ENCODE data around the gene PRKN. TPM values are rescaled to one million over a fixed set of nuclear protein-coding genes. Genes with fewer than 3 reads are reported as not detected.
"Not testable (repeated sequence)": the region's sequence is repeated elsewhere in the genome, so short reads cannot be mapped to it uniquely, and the experiment has no call there.

PRKN gene
- total RNA-seq, 4 donors from 2014 or later, result 4.5 to 12.3 (median 9.0) TPM

- no peaks in the 10 kb centered on the region for H3K27me3 ChIP-seq
- H3K4me1 ChIP-seq, result no peaks in the 10 kb centered on the region
- TF ChIP-seq POLR2AphosphoS5 (IDR thresholded peaks at IDR 0.05) (no peak), EP300 (IDR thresholded peaks at IDR 0.05; ENCODE audit: low read depth) (no peak), POLR2A (IDR thresholded peaks at IDR 0.05) (no peak)
- TF ChIP-seq, protein P1, sequence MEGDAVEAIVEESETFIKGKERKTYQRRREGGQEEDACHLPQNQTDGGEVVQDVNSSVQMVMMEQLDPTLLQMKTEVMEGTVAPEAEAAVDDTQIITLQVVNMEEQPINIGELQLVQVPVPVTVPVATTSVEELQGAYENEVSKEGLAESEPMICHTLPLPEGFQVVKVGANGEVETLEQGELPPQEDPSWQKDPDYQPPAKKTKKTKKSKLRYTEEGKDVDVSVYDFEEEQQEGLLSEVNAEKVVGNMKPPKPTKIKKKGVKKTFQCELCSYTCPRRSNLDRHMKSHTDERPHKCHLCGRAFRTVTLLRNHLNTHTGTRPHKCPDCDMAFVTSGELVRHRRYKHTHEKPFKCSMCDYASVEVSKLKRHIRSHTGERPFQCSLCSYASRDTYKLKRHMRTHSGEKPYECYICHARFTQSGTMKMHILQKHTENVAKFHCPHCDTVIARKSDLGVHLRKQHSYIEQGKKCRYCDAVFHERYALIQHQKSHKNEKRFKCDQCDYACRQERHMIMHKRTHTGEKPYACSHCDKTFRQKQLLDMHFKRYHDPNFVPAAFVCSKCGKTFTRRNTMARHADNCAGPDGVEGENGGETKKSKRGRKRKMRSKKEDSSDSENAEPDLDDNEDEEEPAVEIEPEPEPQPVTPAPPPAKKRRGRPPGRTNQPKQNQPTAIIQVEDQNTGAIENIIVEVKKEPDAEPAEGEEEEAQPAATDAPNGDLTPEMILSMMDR (IDR thresholded peaks at IDR 0.05), result no peak
- no peak for DNase-seq
- WGBS, 2 donors (ENCODE audit: low coverage in 1 of 2), result 48% methylated on average over 4 of the region's 4 CpGs; no CpG with 5 or more reads in 1 of the 2 donors
- H3K4me3 ChIP-seq, result no peak overlapping the region
- intact Hi-C loops (cut with DNase I; ENCODE audit: low total_unique reads) (no loop called here), in situ Hi-C loops (cut with MboI; ENCODE audit: low pct_ligation_motif_present in 1 of 4, low pct_unique_long_range_greater_than_20kb in 1 of 4, low sequenced_read_pairs in 3 of 4) (no loop called here)
- no peaks in the 10 kb centered on the region for H3K36me3 ChIP-seq
- no peak overlapping the region for H3K27ac ChIP-seq
- no peaks in the 10 kb centered on the region for H3K9me3 ChIP-seq
Measured at GRCh38 chr6:161503570-161503969, 1224.0 kb downstream of the PRKN start.

DNA sequence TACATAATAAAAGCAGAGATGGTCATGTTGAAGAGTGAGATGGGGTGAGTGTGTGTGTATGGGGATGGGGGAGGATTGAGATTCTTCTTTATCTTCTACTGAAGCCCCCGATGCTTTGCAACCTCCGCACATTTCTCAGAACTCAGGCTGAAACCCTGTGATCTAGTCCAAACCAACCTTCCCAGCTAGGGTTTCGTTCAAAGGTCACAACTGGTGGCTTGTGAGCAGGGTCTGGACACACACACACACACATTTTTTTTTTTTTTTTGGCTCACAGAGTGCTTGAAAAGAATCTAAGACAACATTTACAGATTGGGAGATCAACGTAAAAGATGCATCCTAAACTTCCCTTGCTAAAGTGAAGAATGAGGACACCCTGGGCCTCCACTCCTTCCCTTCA is 1228.7 kb downstream of the PRKN start:
- DNase-seq, result no peak
- H3K4me1 ChIP-seq, result no peaks in the 10 kb centered on the region
- WGBS, 2 donors (ENCODE audit: low coverage in 1 of 2), result 77 to 94% methylated on average over 4 of the region's 4 CpGs
- H3K36me3 ChIP-seq, result no peaks in the 10 kb centered on the region
- H3K27ac ChIP-seq, result no peak overlapping the region
- H3K27me3 ChIP-seq, result no peaks in the 10 kb centered on the region
- no peak overlapping the region for H3K4me3 ChIP-seq
- intact Hi-C loops (cut with DNase I; ENCODE audit: low total_unique reads) (no loop called here), in situ Hi-C loops (cut with MboI; ENCODE audit: low pct_ligation_motif_present in 1 of 4, low pct_unique_long_range_greater_than_20kb in 1 of 4, low sequenced_read_pairs in 3 of 4) (no loop called here)
- H3K9me3 ChIP-seq, result no peaks in the 10 kb centered on the region
- TF ChIP-seq POLR2AphosphoS5 (IDR thresholded peaks at IDR 0.05), result no peak
- no peak for TF ChIP-seq EP300 (IDR thresholded peaks at IDR 0.05; ENCODE audit: low read depth)
- TF ChIP-seq, protein P1 (IDR thresholded peaks at IDR 0.05), result no peak
- TF ChIP-seq POLR2A (IDR thresholded peaks at IDR 0.05), result no peak

GRCh38 chr6:161498359-161498758 is 1229.2 kb downstream of the PRKN start:
- 75% methylated on average over 2 to 7 of the region's 7 CpGs for WGBS, 2 donors (ENCODE audit: low coverage in 1 of 2)
- no peak overlapping the region for H3K4me3 ChIP-seq
- in situ Hi-C loops (cut with MboI; ENCODE audit: low pct_ligation_motif_present in 1 of 4, low pct_unique_long_range_greater_than_20kb in 1 of 4, low sequenced_read_pairs in 3 of 4) (no loop called here), intact Hi-C loops (cut with DNase I; ENCODE audit: low total_unique reads) (no loop called here)
- no peak for DNase-seq
- H3K27me3 ChIP-seq, result no peaks in the 10 kb centered on the region
- no peaks in the 10 kb centered on the region for H3K36me3 ChIP-seq
- H3K27ac ChIP-seq, result no peak overlapping the region
- H3K9me3 ChIP-seq, result no peaks in the 10 kb centered on the region
- no peaks in the 10 kb centered on the region for H3K4me1 ChIP-seq
- TF ChIP-seq POLR2AphosphoS5 (IDR thresholded peaks at IDR 0.05), result no peak
- TF ChIP-seq EP300 (IDR thresholded peaks at IDR 0.05; ENCODE audit: low read depth), result no peak
- TF ChIP-seq, protein P1 (IDR thresholded peaks at IDR 0.05), result no peak
- no peak for TF ChIP-seq POLR2A (IDR thresholded peaks at IDR 0.05)

- Histone ChIP-seq H3K36me3 (no peaks in the 10 kb centered on the region), H3K27ac (no peak overlapping the region), H3K27me3 (no peaks in the 10 kb centered on the region), H3K4me3 (no peak overlapping the region), H3K4me1 (no peaks in the 10 kb centered on the region), H3K9me3 (no peaks in the 10 kb centered on the region)
- 90 to 100% methylated on average over 1 to 8 of the region's 8 CpGs for WGBS, 2 donors (ENCODE audit: low coverage in 1 of 2)
- DNase-seq, result no peak
- in situ Hi-C loops (cut with MboI; ENCODE audit: low pct_ligation_motif_present in 1 of 4, low pct_unique_long_range_greater_than_20kb in 1 of 4, low sequenced_read_pairs in 3 of 4), result no loop called here
- TF ChIP-seq, protein P1 (IDR thresholded peaks at IDR 0.05), result no peak
- TF ChIP-seq POLR2A (IDR thresholded peaks at IDR 0.05), result no peak
- TF ChIP-seq EP300 (IDR thresholded peaks at IDR 0.05; ENCODE audit: low read depth), result no peak
- no peak for TF ChIP-seq POLR2AphosphoS5 (IDR thresholded peaks at IDR 0.05)
- intact Hi-C loops (cut with DNase I; ENCODE audit: low total_unique reads), result no loop called here
Measured at GRCh38 chr6:161496941-161497340, 1230.6 kb downstream of the PRKN start.

DNA sequence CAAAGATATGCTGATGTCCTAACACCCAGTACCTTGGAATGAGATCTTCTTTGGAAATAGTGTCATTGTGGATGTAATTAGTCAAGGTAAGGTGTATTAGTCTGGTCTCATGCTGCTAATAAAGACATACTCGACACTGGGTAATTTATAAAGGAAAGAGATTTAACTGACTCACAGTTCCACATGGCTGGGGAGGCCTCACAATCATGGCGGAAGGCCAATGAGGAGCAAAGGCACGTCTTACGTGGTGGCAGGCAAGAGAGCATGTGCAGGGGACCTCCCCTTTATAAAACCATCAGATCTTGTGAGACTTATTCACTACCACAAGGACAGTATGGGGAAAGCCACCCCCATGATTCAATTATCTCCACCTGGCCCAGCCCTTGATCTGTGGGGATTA is 1231.3 kb downstream of the PRKN start:
- H3K4me1 ChIP-seq; in situ Hi-C loops (cut with MboI; ENCODE audit: low pct_ligation_motif_present in 1 of 4, low pct_unique_long_range_greater_than_20kb in 1 of 4, low sequenced_read_pairs in 3 of 4); H3K4me3 ChIP-seq; H3K9me3 ChIP-seq; DNase-seq; H3K36me3 ChIP-seq; H3K27ac ChIP-seq; H3K27me3 ChIP-seq; intact Hi-C loops (cut with DNase I; ENCODE audit: low total_unique reads): not testable (repeated sequence)
- WGBS, 2 donors (ENCODE audit: low coverage in 1 of 2), result 79 to 84% methylated on average over 4 of the region's 4 CpGs
